ENCODE results near the gene WDR62. TPM values are rescaled to one million over a fixed set of nuclear protein-coding genes. Genes with fewer than 3 reads are reported as not detected.

The WDR62 gene
- polyA plus RNA-seq, 1 donor (not counting 4 experiments of a cell fraction or from before 2014, with no cell fraction given): 2.3 TPM

DNA sequence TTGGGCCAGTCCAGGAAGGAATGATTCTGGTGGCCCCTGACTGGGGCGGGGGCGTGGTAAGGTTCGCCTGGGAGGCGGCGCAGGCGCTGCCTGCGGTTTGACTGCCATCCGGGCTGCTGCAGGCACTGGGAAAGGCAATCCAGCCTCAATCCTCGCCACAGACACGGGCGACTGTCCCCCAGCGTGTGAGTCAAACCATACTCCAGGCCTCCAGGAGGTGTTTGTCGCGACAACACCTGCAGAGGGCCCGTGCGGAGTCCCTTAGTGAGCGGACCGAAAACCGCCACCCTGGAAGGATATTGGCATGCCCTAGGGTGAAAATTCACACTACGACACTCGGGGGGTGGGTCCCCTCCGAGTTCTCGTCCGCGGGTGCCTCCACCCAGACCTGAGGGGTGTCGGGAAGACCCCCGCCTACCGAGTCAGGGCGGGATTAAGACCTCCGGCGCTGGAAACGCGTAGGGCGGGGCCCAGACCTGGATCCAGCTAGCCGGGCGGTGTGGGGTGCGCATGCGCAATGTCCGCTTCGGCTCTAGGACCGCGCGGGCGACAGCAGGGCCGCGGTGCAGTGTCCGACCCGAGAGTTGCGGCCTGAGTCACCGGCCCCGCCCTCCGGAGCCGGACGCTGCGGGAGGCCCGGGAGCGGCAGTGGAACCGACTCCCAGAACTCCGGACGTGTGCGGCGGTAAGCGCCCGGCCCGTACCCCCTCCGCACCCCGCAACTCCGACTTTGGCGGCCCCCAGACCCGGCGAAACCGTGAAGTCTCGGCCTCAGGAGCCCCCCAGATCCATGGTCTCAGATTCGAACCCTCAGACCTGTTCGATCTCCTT lies 85.0 kb downstream of the WDR62 start, which contains the start of gene CAPNS1:
Gene CAPNS1 (plus strand): TSS at position 594 of the 831 bp plus-strand sequence. CDS start 946 bp downstream, outside the sequence.
- TF ChIP-seq EZH2 (IDR thresholded peaks at IDR 0.05; ENCODE audit: low read length): no peak
- TF ChIP-seq, protein P1, sequence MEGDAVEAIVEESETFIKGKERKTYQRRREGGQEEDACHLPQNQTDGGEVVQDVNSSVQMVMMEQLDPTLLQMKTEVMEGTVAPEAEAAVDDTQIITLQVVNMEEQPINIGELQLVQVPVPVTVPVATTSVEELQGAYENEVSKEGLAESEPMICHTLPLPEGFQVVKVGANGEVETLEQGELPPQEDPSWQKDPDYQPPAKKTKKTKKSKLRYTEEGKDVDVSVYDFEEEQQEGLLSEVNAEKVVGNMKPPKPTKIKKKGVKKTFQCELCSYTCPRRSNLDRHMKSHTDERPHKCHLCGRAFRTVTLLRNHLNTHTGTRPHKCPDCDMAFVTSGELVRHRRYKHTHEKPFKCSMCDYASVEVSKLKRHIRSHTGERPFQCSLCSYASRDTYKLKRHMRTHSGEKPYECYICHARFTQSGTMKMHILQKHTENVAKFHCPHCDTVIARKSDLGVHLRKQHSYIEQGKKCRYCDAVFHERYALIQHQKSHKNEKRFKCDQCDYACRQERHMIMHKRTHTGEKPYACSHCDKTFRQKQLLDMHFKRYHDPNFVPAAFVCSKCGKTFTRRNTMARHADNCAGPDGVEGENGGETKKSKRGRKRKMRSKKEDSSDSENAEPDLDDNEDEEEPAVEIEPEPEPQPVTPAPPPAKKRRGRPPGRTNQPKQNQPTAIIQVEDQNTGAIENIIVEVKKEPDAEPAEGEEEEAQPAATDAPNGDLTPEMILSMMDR (optimal IDR thresholded peaks at IDR 0.05 in 1 of 3, IDR thresholded peaks at IDR 0.05 in 1 of 3, conservative IDR thresholded peaks at IDR 0.05 in 1 of 3; ENCODE audit: extremely low read depth in 1 of 3, insufficient read depth in 2 of 3, low read length in 3 of 3): peak in 1 of 3 experiments; percentile 4
- H3K9me3 ChIP-seq (ENCODE audit: control insufficient read depth, low read depth, low read length): no peaks in the 10 kb centered on the region
- H3K9ac ChIP-seq (ENCODE audit: control insufficient read depth, extremely low read depth, insufficient read depth, low read length): peak within 1 kb of the TSS; percentile 97
- peaks cover 8% of the 10 kb centered on the region for H4K20me1 ChIP-seq (ENCODE audit: control insufficient read depth, extremely low read depth, insufficient read depth, low read length)
- dilution Hi-C loops (cut with MboI; ENCODE audit: extremely low pct_ligation_motif_present, low sequenced_read_pairs): no loop called here
- FAIRE-seq (peak; percentile 48), DNase-seq (ENCODE audit: low read depth, low spot score) (no peak)
- H3K4me2 ChIP-seq (ENCODE audit: control insufficient read depth, extremely low read depth, insufficient read depth, low read depth, low read length): peak within 1 kb of the TSS; percentile 97
- peaks cover 13 to 24% of the 10 kb centered on the region in 2 experiments for H3K36me3 ChIP-seq (ENCODE audit: control insufficient read depth in 2 of 2, extremely low read depth in 1 of 2, insufficient read depth in 2 of 2, low read length in 2 of 2)
- H3K79me2 ChIP-seq (ENCODE audit: control insufficient read depth, insufficient read depth, low read length): peaks cover 19% of the 10 kb centered on the region
- H3K27me3 ChIP-seq (ENCODE audit: control insufficient read depth, extremely low read depth, insufficient read depth, low read length): no peaks in the 10 kb centered on the region
- peaks cover 26% of the 10 kb centered on the region for H3K4me1 ChIP-seq (ENCODE audit: control insufficient read depth, extremely low read depth, insufficient read depth, low read length)
- peak within 1 kb of the TSS; percentile 82 for H2AFZ ChIP-seq (ENCODE audit: control insufficient read depth, low read length)
- H3K9me1 ChIP-seq (ENCODE audit: control insufficient read depth, extremely low read depth, insufficient read depth, low read length): peaks cover 2% of the 10 kb centered on the region
- H3K4me3 ChIP-seq (ENCODE audit: control insufficient read depth in 2 of 3, extremely low read depth in 1 of 3, insufficient read depth in 2 of 3, low read depth in 1 of 3, low read length in 3 of 3): peak within 1 kb of the TSS; percentile 89 to 100 (median 99)
- peak within 1 kb of the TSS; percentile 98 for H3K27ac ChIP-seq (ENCODE audit: control insufficient read depth, insufficient read depth, low read length)

DNA sequence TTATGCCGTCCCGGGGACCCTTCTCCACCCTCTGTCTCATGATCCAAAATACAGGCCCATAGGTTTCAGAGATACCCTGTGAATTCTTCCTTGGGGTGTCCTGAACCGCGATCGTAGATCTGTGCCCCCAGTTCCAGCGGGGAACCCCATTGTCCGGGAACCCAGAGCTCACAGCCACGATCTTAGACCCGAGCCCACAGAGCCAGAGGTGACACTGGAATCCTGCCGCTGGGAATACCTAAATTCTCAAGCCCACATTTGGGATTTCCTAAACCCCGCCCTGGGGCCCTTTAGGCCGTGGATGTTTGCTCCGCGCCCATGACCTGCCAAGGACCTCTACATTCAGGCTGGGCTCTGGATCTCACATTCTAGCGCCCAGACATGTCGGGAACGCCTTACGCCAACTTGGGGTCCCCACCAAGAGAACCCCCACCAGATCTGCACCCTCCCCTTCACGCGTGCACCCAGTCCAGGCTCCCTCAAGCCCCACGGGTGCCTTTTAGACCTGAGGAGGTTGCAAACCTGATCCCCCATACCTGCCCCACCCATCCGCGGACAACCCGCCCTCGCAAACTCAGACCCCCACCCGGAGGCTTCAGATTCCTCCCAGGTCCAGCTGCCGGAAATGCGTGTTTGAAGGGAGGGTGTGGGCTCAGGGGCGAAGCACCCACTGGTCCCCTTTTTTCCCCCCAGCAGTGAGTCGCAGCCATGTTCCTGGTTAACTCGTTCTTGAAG lies 85.8 kb downstream of the WDR62 start:
- TF ChIP-seq, protein P1 (optimal IDR thresholded peaks at IDR 0.05 in 1 of 3, IDR thresholded peaks at IDR 0.05 in 1 of 3, conservative IDR thresholded peaks at IDR 0.05 in 1 of 3; ENCODE audit: extremely low read depth in 1 of 3, insufficient read depth in 2 of 3, low read length in 3 of 3): no peak
- TF ChIP-seq EZH2 (IDR thresholded peaks at IDR 0.05; ENCODE audit: low read length): no peak
- Histone ChIP-seq H2AFZ (ENCODE audit: control insufficient read depth, low read length) (no peak overlapping the region), H3K36me3 (ENCODE audit: control insufficient read depth in 2 of 2, extremely low read depth in 1 of 2, insufficient read depth in 2 of 2, low read length in 2 of 2) (peaks cover 16 to 27% of the 10 kb centered on the region in 2 experiments), H3K9me3 (ENCODE audit: control insufficient read depth, low read depth, low read length) (no peaks in the 10 kb centered on the region), H3K79me2 (ENCODE audit: control insufficient read depth, insufficient read depth, low read length) (peaks cover 19% of the 10 kb centered on the region), H4K20me1 (ENCODE audit: control insufficient read depth, extremely low read depth, insufficient read depth, low read length) (peaks cover 8% of the 10 kb centered on the region), H3K4me1 (ENCODE audit: control insufficient read depth, extremely low read depth, insufficient read depth, low read length) (peaks cover 26% of the 10 kb centered on the region), H3K9ac (ENCODE audit: control insufficient read depth, extremely low read depth, insufficient read depth, low read length) (peak overlapping the region; percentile 97), H3K27ac (ENCODE audit: control insufficient read depth, insufficient read depth, low read length) (peak overlapping the region; percentile 98), H3K27me3 (ENCODE audit: control insufficient read depth, extremely low read depth, insufficient read depth, low read length) (no peaks in the 10 kb centered on the region), H3K4me3 (ENCODE audit: control insufficient read depth in 2 of 3, extremely low read depth in 1 of 3, insufficient read depth in 2 of 3, low read depth in 1 of 3, low read length in 3 of 3) (peak overlapping the region; percentile 89 to 100 (median 99)), H3K9me1 (ENCODE audit: control insufficient read depth, extremely low read depth, insufficient read depth, low read length) (peaks cover 2% of the 10 kb centered on the region), H3K4me2 (ENCODE audit: control insufficient read depth, extremely low read depth, insufficient read depth, low read depth, low read length) (peak overlapping the region; percentile 78)
- dilution Hi-C loops (cut with MboI; ENCODE audit: extremely low pct_ligation_motif_present, low sequenced_read_pairs): no loop called here
- DNase-seq (ENCODE audit: low read depth, low spot score) (no peak), FAIRE-seq (no peak)
